SU-DHL-6 (cell line): ENCODE results near the gene B3GLCT.

Experiments
- H2AFZ ChIP-seq: fragments of 200-600 bp; sonication (generic); 2 replicates; pipeline ENCODE4 v1.6.1; 2014; ENCODE audit warnings: low read depth, mild to moderate bottlenecking, moderate library complexity, mixed read lengths, antibody characterized with exemption, low read length; ENCODE audit not compliant: severe bottlenecking
- H3F3A ChIP-seq: fragments of 200-600 bp; shearing (Covaris generic); 2 replicates; pipeline ENCODE4 v1.6.0; 2016; ENCODE audit warnings: antibody characterized with exemption, mild to moderate bottlenecking; ENCODE audit not compliant: insufficient read depth
- H3K27ac ChIP-seq: fragments of 200-600 bp; sonication (generic); 2 replicates; pipeline ENCODE4 v1.5.1; 2016; ENCODE audit warnings: low read depth, mild to moderate bottlenecking, low read length, moderate library complexity, mixed read lengths
- H3K27me3 ChIP-seq: fragments of 200-600 bp; sonication (generic), shearing (Covaris generic); 2 replicates; pipeline ENCODE4 v1.6.0; 2014; ENCODE audit warnings: mild to moderate bottlenecking, low read length
- H3K36me3 ChIP-seq: fragments of 200-600 bp; sonication (generic); 2 replicates; pipeline ENCODE4 v1.6.1; 2014; ENCODE audit warnings: mild to moderate bottlenecking, low read length, mixed read lengths
- H3K4me2 ChIP-seq: fragments of 300-600, 200-600 bp; shearing (Covaris generic), sonication (generic); 2 replicates; pipeline ENCODE4 v1.6.0; 2014; ENCODE audit warnings: low read length, low read depth, mild to moderate bottlenecking; ENCODE audit not compliant: poor library complexity, severe bottlenecking
- H3K4me3 ChIP-seq: fragments of 200-600 bp; sonication (generic); 2 replicates; pipeline ENCODE4 v1.5.1; 2014; ENCODE audit warnings: antibody characterized with exemption, low read length, mild to moderate bottlenecking, mixed read lengths; ENCODE audit not compliant: insufficient read depth, poor library complexity, severe bottlenecking
- H3K79me2 ChIP-seq: fragments of 200-600 bp; sonication (generic); 2 replicates; pipeline ENCODE4 v1.6.1; 2014; ENCODE audit warnings: mild to moderate bottlenecking, low read length, moderate library complexity; ENCODE audit not compliant: insufficient read depth
- H3K9ac ChIP-seq: fragments of 200-600 bp; sonication (generic); 2 replicates; pipeline ENCODE4 v1.7.0; 2014; ENCODE audit warnings: mild to moderate bottlenecking, low read length
- H3K9me2 ChIP-seq: fragments of 200-600 bp; sonication (generic); replicated peaks from 2 replicates; pipeline ENCODE4 v1.6.1; 2014; ENCODE audit warnings: low read length; ENCODE audit not compliant: insufficient read depth
- H3K9me3 ChIP-seq: fragments of 200-600 bp; sonication (generic); 2 replicates; pipeline ENCODE4 v1.6.1; 2014; ENCODE audit warnings: low read length, mixed read lengths; ENCODE audit not compliant: insufficient read depth
- H4K20me1 ChIP-seq: fragments of 200-600 bp; sonication (generic); 2 replicates; pipeline ENCODE4 v1.6.1; 2014; ENCODE audit warnings: low read depth, mild to moderate bottlenecking, antibody characterized with exemption, low read length, moderate library complexity, mixed read lengths
- CTCF ChIP-seq: fragments of 200-600 bp; sonication (generic); IDR thresholded peaks from one replicate; pipeline ENCODE4 v1.5.1; 2017; ENCODE audit warnings: antibody characterized with exemption, mild to moderate bottlenecking, low read length, moderate library complexity; ENCODE audit not compliant: insufficient read depth, poor library complexity, severe bottlenecking
- EZH2phosphoT487 ChIP-seq: fragments of 200-600 bp; sonication (generic), shearing (Covaris generic); conservative IDR thresholded peaks from 2 replicates; pipeline ENCODE4 v1.6.1; 2018; ENCODE audit warnings: mild to moderate bottlenecking, antibody characterized with exemption, low read length, moderate library complexity, mixed read lengths

B3GLCT gene

GRCh38 chr13:31301119-31301518, 101.3 kb downstream of the B3GLCT start:
- Histone ChIP-seq H3K9me2 (no peaks in the 10 kb centered on the region), H3K36me3 (no peaks in the 10 kb centered on the region; the same call in 1 of the 2 replicates), H2AFZ (no peak overlapping the region), H3K27me3 (no peaks in the 10 kb centered on the region), H3K79me2 (no peaks in the 10 kb centered on the region), H4K20me1 (no peaks in the 10 kb centered on the region), H3K4me3 (no peak overlapping the region), H3K9me3 (peaks cover 6% of the 10 kb centered on the region; the same call in 1 of the 2 replicates), H3K9ac (no peak overlapping the region), H3K4me2 (peak overlapping the region; percentile 35), H3K27ac (peak overlapping the region; percentile 66), H3F3A (no peaks in the 10 kb centered on the region)
- TF ChIP-seq EZH2phosphoT487 (no peak), CTCF (no peak)

DNA sequence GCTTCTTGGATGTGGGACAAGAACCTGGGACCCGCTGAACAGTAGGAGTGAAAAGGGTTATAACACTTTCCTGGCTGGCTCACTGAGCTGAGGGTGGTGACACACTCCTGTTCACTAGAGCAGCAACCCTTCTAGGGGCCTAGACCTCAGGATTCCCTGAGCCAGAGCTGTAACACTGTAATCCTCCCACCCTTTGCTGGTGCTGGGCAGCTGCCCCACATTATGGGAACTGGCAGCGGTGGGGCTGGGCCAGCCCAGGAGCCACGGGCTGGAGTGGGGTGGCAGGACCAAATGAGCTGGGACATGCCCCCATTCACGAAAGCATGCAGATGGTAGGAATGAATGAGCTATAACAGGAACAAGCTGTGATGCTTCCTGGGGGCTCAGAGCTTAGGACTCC, 110.6 kb downstream of the B3GLCT start:
- H3K4me2 ChIP-seq = peak overlapping the region; percentile 24
- H3K9me3 ChIP-seq = peaks cover 36% of the 10 kb centered on the region
- peaks cover 29% of the 10 kb centered on the region for H3F3A ChIP-seq
- peaks cover 5% of the 10 kb centered on the region; the same call in 1 of the 2 replicates for H3K36me3 ChIP-seq
- H3K9ac ChIP-seq = peak overlapping the region; percentile 32
- H3K27me3 ChIP-seq = no peaks in the 10 kb centered on the region
- H3K4me3 ChIP-seq = no peak overlapping the region
- no peaks in the 10 kb centered on the region for H3K79me2 ChIP-seq
- no peaks in the 10 kb centered on the region for H4K20me1 ChIP-seq
- H3K9me2 ChIP-seq = no peaks in the 10 kb centered on the region
- no peak overlapping the region for H2AFZ ChIP-seq
- TF ChIP-seq CTCF (no peak), EZH2phosphoT487 (no peak)
- peak overlapping the region; percentile 95 for H3K27ac ChIP-seq

DNA sequence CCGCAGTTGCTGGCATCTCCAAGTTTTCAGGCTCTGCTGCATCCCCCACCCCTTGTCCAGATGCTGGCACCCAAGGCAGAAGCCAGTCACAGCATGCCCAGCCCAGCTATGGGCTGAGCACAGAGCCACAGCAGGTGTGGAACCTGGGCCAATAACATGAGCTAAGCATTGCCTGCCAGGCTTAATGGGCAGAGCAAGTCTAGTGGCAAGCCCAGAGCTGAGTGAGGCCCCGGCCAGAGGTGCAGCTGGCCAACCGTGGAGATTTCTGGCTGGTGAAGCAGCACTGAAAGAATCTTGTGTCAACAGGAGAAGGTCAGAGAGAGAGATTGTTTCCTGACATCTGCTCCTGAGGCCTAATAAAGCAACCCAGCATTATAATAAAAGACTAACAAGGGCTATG, 111.0 kb downstream of the B3GLCT start:
- no peaks in the 10 kb centered on the region for H3K9me2 ChIP-seq
- H3K27ac ChIP-seq = peak overlapping the region; percentile 95
- peak overlapping the region; percentile 39 for H3K9ac ChIP-seq
- no peak overlapping the region for H2AFZ ChIP-seq
- no peaks in the 10 kb centered on the region for H3K27me3 ChIP-seq
- peaks cover 29% of the 10 kb centered on the region for H3F3A ChIP-seq
- H3K4me2 ChIP-seq = peak overlapping the region; percentile 49
- H3K4me3 ChIP-seq = peak overlapping the region; percentile 0
- H3K36me3 ChIP-seq = peaks cover 5% of the 10 kb centered on the region; the same call in 1 of the 2 replicates
- TF ChIP-seq EZH2phosphoT487 (no peak), CTCF (no peak)
- H4K20me1 ChIP-seq = no peaks in the 10 kb centered on the region
- H3K9me3 ChIP-seq = peaks cover 40% of the 10 kb centered on the region
- no peaks in the 10 kb centered on the region for H3K79me2 ChIP-seq
